HEK293T (cell line): ENCODE results near the gene PLCB4.

Experiments
- CTCF ChIA-PET: fragments of 350-600 bp; formaldehyde crosslinking; extraction: SDS; loops from one replicate; lab custom pipeline; 2021; ENCODE audit warnings: antibody characterized with exemption, inconsistent platforms; lab: Yijun Ruan, JAX
- POLR2A ChIA-PET: fragments of 350-600 bp; formaldehyde crosslinking; extraction: SDS; loops from one replicate; lab custom pipeline; 2020; ENCODE audit warnings: antibody characterized with exemption, inconsistent platforms; lab: Yijun Ruan, JAX
- DNase-seq: peaks from one replicate; pipeline ENCODE4 v3.0.0; 2012; ENCODE audit warnings: mixed read lengths; ENCODE audit errors: extremely low spot score
- ARNT ChIP-seq: fragments of 450-650 bp; IDR thresholded peaks from 2 replicates; pipeline ENCODE4 v1.6.1; 2017; ENCODE audit warnings: mild to moderate bottlenecking
- BHLHE40 ChIP-seq: fragments of 450-650 bp; IDR thresholded peaks from 2 replicates; pipeline ENCODE4 v1.6.1; 2016; ENCODE audit warnings: mild to moderate bottlenecking, moderate library complexity, borderline replicate concordance
- CTBP1 ChIP-seq: fragments of 450-650 bp; IDR thresholded peaks from 2 replicates; pipeline ENCODE4 v1.6.1; 2016; ENCODE audit warnings: borderline replicate concordance
- ELF4 ChIP-seq: fragments of 450-650 bp; IDR thresholded peaks from 2 replicates; pipeline ENCODE4 v1.6.1; 2017; ENCODE audit warnings: antibody characterized with exemption
- FOXA1 ChIP-seq: fragments of 450-650 bp; IDR thresholded peaks from 2 replicates; pipeline ENCODE4 v1.6.1; 2016; ENCODE audit warnings: mild to moderate bottlenecking
- FOXK2 ChIP-seq: fragments of 450-650 bp; IDR thresholded peaks from 2 replicates; pipeline ENCODE4 v1.6.1; 2016; ENCODE audit warnings: mild to moderate bottlenecking
- FOXM1 ChIP-seq: fragments of 450-650 bp; IDR thresholded peaks from 2 replicates; pipeline ENCODE4 v1.6.1; 2017; ENCODE audit warnings: mild to moderate bottlenecking, borderline replicate concordance
- HDGF ChIP-seq: fragments of 450-650 bp; IDR thresholded peaks from 2 replicates; pipeline ENCODE4 v1.6.1; 2017; ENCODE audit warnings: antibody characterized with exemption, borderline replicate concordance
- L3MBTL2 ChIP-seq: fragments of 450-650 bp; conservative IDR thresholded peaks from 2 replicates; pipeline ENCODE4 v1.6.1; 2016; ENCODE audit warnings: mild to moderate bottlenecking
- LEF1 ChIP-seq: fragments of 450-650 bp; IDR thresholded peaks from 2 replicates; pipeline ENCODE4 v1.6.1; 2017; ENCODE audit warnings: mild to moderate bottlenecking, borderline replicate concordance
- NFRKB ChIP-seq: fragments of 450-650 bp; IDR thresholded peaks from 2 replicates; pipeline ENCODE4 v1.6.1; 2016; ENCODE audit warnings: mild to moderate bottlenecking, moderate library complexity
- PKNOX1 ChIP-seq: fragments of 450-650 bp; IDR thresholded peaks from 2 replicates; pipeline ENCODE4 v1.6.1; 2016
- SP1 ChIP-seq: fragments of 450-650 bp; IDR thresholded peaks from 2 replicates; pipeline ENCODE4 v1.6.1; 2017
- SUZ12 ChIP-seq: fragments of 450-650 bp; IDR thresholded peaks from 2 replicates; pipeline ENCODE4 v1.6.1; 2016; ENCODE audit warnings: mild to moderate bottlenecking
- TARDBP ChIP-seq: fragments of 450-650 bp; IDR thresholded peaks from 2 replicates; pipeline ENCODE4 v1.6.1; 2016
- ZNF384 ChIP-seq: fragments of 450-650 bp; IDR thresholded peaks from 2 replicates; pipeline ENCODE4 v1.6.1; 2016

The PLCB4 gene

GRCh38 chr20:9270831-9271230 lies 201.9 kb downstream of the PLCB4 start:
- TF ChIP-seq TARDBP, result no peak
- no peak for TF ChIP-seq L3MBTL2
- no peak for TF ChIP-seq FOXA1
- TF ChIP-seq SP1, result no peak
- TF ChIP-seq HDGF, result no peak
- TF ChIP-seq LEF1, result no peak
- no peak for TF ChIP-seq PKNOX1
- no peak for TF ChIP-seq SUZ12
- TF ChIP-seq CTBP1, result no peak
- no peak for TF ChIP-seq ELF4
- no peak for TF ChIP-seq ZNF384
- TF ChIP-seq BHLHE40, result no peak
- TF ChIP-seq FOXK2, result no peak
- no peak for TF ChIP-seq ARNT
- TF ChIP-seq NFRKB, result no peak
- no peak for TF ChIP-seq FOXM1
- no peak for DNase-seq
- POLR2A ChIA-PET, result no interaction called here
- CTCF ChIA-PET, result no interaction called here

- TF ChIP-seq LEF1 (no peak), NFRKB (no peak), HDGF (no peak), CTBP1 (no peak), FOXK2 (no peak), BHLHE40 (no peak), ZNF384 (no peak), ARNT (no peak), L3MBTL2 (no peak)
- POLR2A ChIA-PET, result no interaction called here
- no peak for DNase-seq
- CTCF ChIA-PET, result no interaction called here
These were observed 208.1 kb downstream of the PLCB4 start for GRCh38 chr20:9276966-9277468.

- ChIA-PET CTCF (no interaction called here), POLR2A (no interaction called here)
- DNase-seq, result no peak
- TF ChIP-seq PKNOX1 (no peak), ZNF384 (no peak), BHLHE40 (no peak), TARDBP (no peak), ARNT (no peak), L3MBTL2 (no peak), FOXK2 (no peak), SP1 (no peak)
These were observed 211.1 kb downstream of the PLCB4 start for GRCh38 chr20:9279918-9280401.

- DNase-seq, result no peak
- ChIA-PET CTCF (no interaction called here), POLR2A (no interaction called here)
- no peak for TF ChIP-seq NFRKB
These were observed 211.8 kb downstream of the PLCB4 start for GRCh38 chr20:9280666-9281065.

- no peak for TF ChIP-seq BHLHE40
- no peak for TF ChIP-seq HDGF
- TF ChIP-seq ZNF384, result no peak
- no peak for TF ChIP-seq ARNT
- TF ChIP-seq PKNOX1, result no peak
- no peak for TF ChIP-seq L3MBTL2
- no peak for TF ChIP-seq FOXA1
- no peak for TF ChIP-seq SUZ12
- TF ChIP-seq FOXK2, result no peak
- TF ChIP-seq LEF1, result no peak
- no peak for TF ChIP-seq FOXM1
- no peak for TF ChIP-seq TARDBP
- no peak for TF ChIP-seq ELF4
- TF ChIP-seq NFRKB, result no peak
- TF ChIP-seq CTBP1, result no peak
- TF ChIP-seq SP1, result no peak
- no peak for DNase-seq
- CTCF ChIA-PET, result no interaction called here
- POLR2A ChIA-PET, result no interaction called here
These were observed 212.9 kb downstream of the PLCB4 start for GRCh38 chr20:9281803-9282202.

- DNase-seq, result no peak
- TF ChIP-seq L3MBTL2, result no peak
- ChIA-PET CTCF (no interaction called here), POLR2A (no interaction called here)
These were observed 216.7 kb downstream of the PLCB4 start for GRCh38 chr20:9285617-9286016.
